Measurements from ENCODE around the gene ZDHHC9.

- TF ChIP-seq, protein P1, sequence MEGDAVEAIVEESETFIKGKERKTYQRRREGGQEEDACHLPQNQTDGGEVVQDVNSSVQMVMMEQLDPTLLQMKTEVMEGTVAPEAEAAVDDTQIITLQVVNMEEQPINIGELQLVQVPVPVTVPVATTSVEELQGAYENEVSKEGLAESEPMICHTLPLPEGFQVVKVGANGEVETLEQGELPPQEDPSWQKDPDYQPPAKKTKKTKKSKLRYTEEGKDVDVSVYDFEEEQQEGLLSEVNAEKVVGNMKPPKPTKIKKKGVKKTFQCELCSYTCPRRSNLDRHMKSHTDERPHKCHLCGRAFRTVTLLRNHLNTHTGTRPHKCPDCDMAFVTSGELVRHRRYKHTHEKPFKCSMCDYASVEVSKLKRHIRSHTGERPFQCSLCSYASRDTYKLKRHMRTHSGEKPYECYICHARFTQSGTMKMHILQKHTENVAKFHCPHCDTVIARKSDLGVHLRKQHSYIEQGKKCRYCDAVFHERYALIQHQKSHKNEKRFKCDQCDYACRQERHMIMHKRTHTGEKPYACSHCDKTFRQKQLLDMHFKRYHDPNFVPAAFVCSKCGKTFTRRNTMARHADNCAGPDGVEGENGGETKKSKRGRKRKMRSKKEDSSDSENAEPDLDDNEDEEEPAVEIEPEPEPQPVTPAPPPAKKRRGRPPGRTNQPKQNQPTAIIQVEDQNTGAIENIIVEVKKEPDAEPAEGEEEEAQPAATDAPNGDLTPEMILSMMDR (IDR thresholded peaks at IDR 0.05) = no peak
- TF ChIP-seq POLR2A (IDR thresholded peaks at IDR 0.05) = no peak
These were observed 1.0 kb downstream of the ZDHHC9 start for GRCh38 chrX:129842510-129843208.

Measured in vagina (tissue), 2 donors.